GM19351 (cell line): Measurements from ENCODE around the gene XYLT1.
A peak's percentile ranks its signal among the peaks of the same experiment; 100 is the strongest.

ENCODE experiments used
- ATAC-seq: cut with Tn5 transposase; IDR thresholded peaks from one replicate; pipeline ENCODE4 v1.9.1; 2021; ENCODE audit warnings: mild to moderate bottlenecking, moderate library complexity; ENCODE audit not compliant: unreplicated experiment

XYLT1 gene

GRCh38 chr16:17407321-17407720 is 63.4 kb downstream of the XYLT1 start:
- ATAC-seq, result no peak

GRCh38 chr16:17404941-17405689 is 65.6 kb downstream of the XYLT1 start:
- ATAC-seq, result no peak

GRCh38 chr16:17403859-17404545 is 66.8 kb downstream of the XYLT1 start:
- ATAC-seq, result peak; percentile 88

- peak; percentile 24 for ATAC-seq
Observed at GRCh38 chr16:17403156-17403809, 67.5 kb downstream of the XYLT1 start.

- ATAC-seq, result no peak
Observed at GRCh38 chr16:17397499-17397891, 73.3 kb downstream of the XYLT1 start.

- ATAC-seq, result no peak
Observed at GRCh38 chr16:17396762-17397498, 73.8 kb downstream of the XYLT1 start.

- ATAC-seq, result no peak
Observed at GRCh38 chr16:17395849-17396480, 74.8 kb downstream of the XYLT1 start.

GRCh38 chr16:17392857-17393692 is 77.7 kb downstream of the XYLT1 start:
- no peak for ATAC-seq

- no peak for ATAC-seq
Observed at GRCh38 chr16:17392127-17392856, 78.5 kb downstream of the XYLT1 start.

GRCh38 chr16:17391715-17392114 is 79.0 kb downstream of the XYLT1 start:
- no peak for ATAC-seq

- no peak for ATAC-seq
Observed at GRCh38 chr16:17389384-17389783, 81.4 kb downstream of the XYLT1 start.

GRCh38 chr16:17387256-17387655 is 83.5 kb downstream of the XYLT1 start:
- no peak for ATAC-seq

GRCh38 chr16:17386229-17386628 is 84.5 kb downstream of the XYLT1 start:
- ATAC-seq, result no peak

GRCh38 chr16:17384471-17384870 is 86.3 kb downstream of the XYLT1 start:
- ATAC-seq, result no peak

GRCh38 chr16:17382949-17383863 is 87.6 kb downstream of the XYLT1 start:
- ATAC-seq, result no peak

GRCh38 chr16:17382514-17382913 is 88.2 kb downstream of the XYLT1 start:
- no peak for ATAC-seq

- no peak for ATAC-seq
Observed at GRCh38 chr16:17381784-17382183, 89.0 kb downstream of the XYLT1 start.

GRCh38 chr16:17380613-17381012 is 90.1 kb downstream of the XYLT1 start:
- ATAC-seq, result no peak
